K562 (cell line): ENCODE measurements around the gene TMEM222. TPM values are rescaled to one million over a fixed set of nuclear protein-coding genes. Genes with fewer than 3 reads are reported as not detected.
A peak's percentile ranks its signal among the peaks of the same experiment; 100 is the strongest.

Experiments
- ARID2 ChIP-seq: fragments of 450-650 bp; IDR thresholded peaks from 2 replicates; pipeline ENCODE4 v1.6.1; 2017; ENCODE audit warnings: antibody characterized with exemption, mild to moderate bottlenecking
- ATF1 ChIP-seq, 2 experiments: fragments of 450-650 bp in 1 of 2; IDR thresholded peaks; 2 replicates each; pipeline ENCODE4 v1.6.1; 2016; ENCODE audit warnings: missing compliant biosample characterization in 1 of 2, missing genetic modification characterization in 1 of 2
- ATF6 ChIP-seq: sonication (generic); formaldehyde crosslinking; IDR thresholded peaks from 2 replicates; pipeline ENCODE4 v1.4.0; 2020; ENCODE audit warnings: mild to moderate bottlenecking, missing genetic modification reagents
- CBFA2T2 ChIP-seq: fragments of 450-650 bp; conservative IDR thresholded peaks from 2 replicates; pipeline ENCODE4 v1.6.1; 2017; ENCODE audit warnings: mild to moderate bottlenecking
- HEY1 ChIP-seq: fragments of 250-450 bp; sonication (Bioruptor Pico); IDR thresholded peaks from 2 replicates; pipeline ENCODE4 v1.5.0; 2020; ENCODE audit warnings: mild to moderate bottlenecking, moderate library complexity, borderline replicate concordance
- KAT8 ChIP-seq: fragments of 450-650 bp; IDR thresholded peaks from 2 replicates; pipeline ENCODE4 v1.6.1; 2016; ENCODE audit warnings: low read depth, mild to moderate bottlenecking
- RCOR1 ChIP-seq, 2 experiments: IDR thresholded peaks; 2 replicates each; pipeline ENCODE4 v1.6.1; 2012; ENCODE audit warnings: low read depth in 2 of 2, low read length in 2 of 2, borderline replicate concordance in 1 of 2, improper control_type of control experiment in 1 of 2
- SOX6 ChIP-seq: fragments of 450-650 bp; IDR thresholded peaks from 2 replicates; pipeline ENCODE4 v1.6.1; 2014; ENCODE audit warnings: mild to moderate bottlenecking
- SRSF1 ChIP-seq: fragments of 200-400 bp; formaldehyde crosslinking; IDR thresholded peaks from 2 replicates; pipeline ENCODE4 v1.6.1; 2017; ENCODE audit warnings: mild to moderate bottlenecking, low read depth, low read length, moderate library complexity
- STAG1 ChIP-seq: sonication (generic); formaldehyde crosslinking; IDR thresholded peaks from 2 replicates; pipeline ENCODE4 v1.5.0; 2020; ENCODE audit warnings: missing genetic modification reagents, borderline replicate concordance
- ZBTB40 ChIP-seq, 2 experiments: fragments of 450-650 bp in 1 of 2; sonication (generic) in 1 of 2; formaldehyde crosslinking in 1 of 2; IDR thresholded peaks; 2 replicates each; pipeline versions ENCODE4 v1.7.1 to v1.9.0; 2016 to 2022; ENCODE audit warnings: inconsistent platforms in 1 of 2, mild to moderate bottlenecking in 1 of 2, missing genetic modification reagents in 1 of 2
- ZNF23 ChIP-seq: fragments of 250-450 bp; sonication (Bioruptor Pico); IDR thresholded peaks from 2 replicates; pipeline ENCODE4 v1.4.0; 2020; ENCODE audit warnings: mild to moderate bottlenecking
- ZNF239 ChIP-seq: fragments of 250-450 bp; sonication (Bioruptor Pico); IDR thresholded peaks from 2 replicates; pipeline ENCODE4 v1.4.0; 2020; ENCODE audit warnings: mild to moderate bottlenecking
- ZNF384 ChIP-seq: IDR thresholded peaks from 2 replicates; pipeline ENCODE4 v1.6.1; 2012; ENCODE audit warnings: low read depth, low read length, improper control_type of control experiment
- polyA plus RNA-seq, 8 experiments: library from polyadenylated mRNA; depleted of rRNA in 4 of 8; stranded (reverse) in 5 of 8; unstranded in 3 of 8; fragments of >200 nt; fragmentation: Nextera tagmentation in 2 of 8; fragmentation: Illumina TruSeq in 1 of 8; extraction: Ambion mirVana in 2 of 8; extraction: Trizol in 1 of 8; gene quantifications; 2 replicates each; pipeline versions ENCODE4 v1.2.1 to v1.2.3, GENCODE V29; 2011 to 2014; ENCODE audit warnings: inconsistent platforms in 1 of 8, missing spikeins in 1 of 8
- total RNA-seq, 7 experiments: library from RNA; depleted of rRNA in 6 of 7; stranded (reverse); fragments of >200 nt in 6 of 7; fragmentation: Illumina TruSeq in 2 of 7; extraction: Trizol in 2 of 7; gene quantifications; 2 replicates each; pipeline versions ENCODE4 v1.2.1 to v1.2.3, GENCODE V29; 2011 to 2021; ENCODE audit warnings: low replicate concordance in 1 of 7
- TF ChIP-seq, protein P1 (sequence below): fragments of 250-450 bp; sonication (Bioruptor Pico); IDR thresholded peaks from 2 replicates; pipeline ENCODE4 v1.4.0; 2020

TMEM222 gene
- total and polyA plus RNA-seq, 9 of the 15 experiments (the other 6 are each of a cell fraction or from before 2014, with no cell fraction given): 6.9 to 48.0 (median 32.8) TPM

DNA sequence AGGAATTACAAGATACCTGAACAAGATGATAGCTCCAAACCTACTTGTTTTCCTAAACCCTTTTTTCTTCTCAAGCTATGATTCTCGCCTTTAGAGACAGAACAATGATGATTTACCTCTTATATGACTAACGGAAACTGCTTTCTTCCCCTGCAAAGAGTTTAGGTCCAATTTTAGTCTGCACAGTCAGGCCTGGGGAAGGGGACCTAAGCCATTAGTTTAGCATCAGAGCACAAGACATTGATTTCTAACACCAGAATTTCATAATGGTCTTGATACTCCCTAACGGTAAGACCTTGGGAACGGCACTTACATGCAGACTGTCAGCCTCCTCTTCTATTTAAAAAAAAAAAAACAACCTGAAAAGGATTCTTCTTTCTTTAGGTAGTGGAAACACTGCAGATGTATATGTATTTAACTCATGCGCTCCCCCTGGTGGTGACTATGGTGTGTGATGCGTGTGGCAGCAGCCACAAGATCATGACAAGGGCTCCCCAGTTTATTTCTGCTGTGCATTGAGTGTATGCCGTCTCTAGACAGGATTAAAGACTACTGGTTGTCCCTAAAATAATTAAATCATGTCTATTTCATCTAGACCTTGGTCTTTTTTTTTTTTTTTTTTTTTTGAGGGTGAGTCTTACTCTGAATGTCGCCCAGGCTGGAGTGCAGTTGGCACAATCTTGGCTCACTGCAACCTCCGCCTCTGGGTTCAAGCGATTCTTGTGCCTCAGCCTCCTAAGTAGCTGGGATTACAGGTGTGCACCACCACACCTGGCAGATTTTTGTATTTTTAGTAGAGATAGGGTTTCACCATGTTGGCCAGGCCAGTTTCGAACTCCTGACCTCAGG is 37.3 kb upstream of the TMEM222 start (continued):
- TF ChIP-seq ZBTB40 (IDR thresholded peaks at IDR 0.05) (no peak), ZBTB40 (CRISPR knock-in tag; IDR thresholded peaks at IDR 0.05) (no peak), RCOR1 (IDR thresholded peaks at IDR 0.05; ENCODE audit: borderline replicate concordance in 1 of 2, low read depth in 2 of 2, low read length in 2 of 2) (no peak), CBFA2T2 (no peak), ATF1 (CRISPR knock-in tag; IDR thresholded peaks at IDR 0.05) (no peak), ATF1 (tag; IDR thresholded peaks at IDR 0.05) (peak; percentile 45; the same call in 1 of the 2 replicates), ZNF239 (no peak), ZNF384 (peak; percentile 74; the same call in 1 of the 2 replicates), ZNF23 (CRISPR knock-in tag) (no peak), KAT8 (no peak), STAG1 (CRISPR knock-in tag) (peak; percentile 42; the same call in 1 of the 2 replicates), ATF6 (CRISPR knock-in tag) (0 out of 2 replicates have a peak, but pooled peaks have one; percentile 62), SOX6 (0 out of 2 replicates have a peak, but pooled peaks have one; percentile 15), SRSF1 (no peak), HEY1 (CRISPR knock-in tag) (no peak), ARID2 (peak; percentile 66; the same call in 1 of the 2 replicates)
- TF ChIP-seq, protein P1, sequence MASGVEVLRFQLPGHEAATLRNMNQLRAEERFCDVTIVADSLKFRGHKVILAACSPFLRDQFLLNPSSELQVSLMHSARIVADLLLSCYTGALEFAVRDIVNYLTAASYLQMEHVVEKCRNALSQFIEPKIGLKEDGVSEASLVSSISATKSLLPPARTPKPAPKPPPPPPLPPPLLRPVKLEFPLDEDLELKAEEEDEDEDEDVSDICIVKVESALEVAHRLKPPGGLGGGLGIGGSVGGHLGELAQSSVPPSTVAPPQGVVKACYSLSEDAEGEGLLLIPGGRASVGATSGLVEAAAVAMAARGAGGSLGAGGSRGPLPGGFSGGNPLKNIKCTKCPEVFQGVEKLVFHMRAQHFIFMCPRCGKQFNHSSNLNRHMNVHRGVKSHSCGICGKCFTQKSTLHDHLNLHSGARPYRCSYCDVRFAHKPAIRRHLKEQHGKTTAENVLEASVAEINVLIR: no peak
